Liver (tissue), 9 donors: ENCODE results near the gene RUNX1. TPM values are rescaled to one million over a fixed set of nuclear protein-coding genes. Genes with fewer than 3 reads are reported as not detected.

Experiments used
- DNase-seq: peaks from one replicate; pipeline ENCODE4 v3.0.0-alpha.2; 2017; ENCODE audit warnings: low spot score
- H3K27ac ChIP-seq, 2 donors: one replicate each; pipeline ENCODE4 v1.7.0; 2013; ENCODE audit warnings: inconsistent platforms in 2 of 2, low read length in 2 of 2, control low read depth in 1 of 2, low read depth in 1 of 2, mild to moderate bottlenecking in 1 of 2
- H3K27me3 ChIP-seq, 4 donors: one replicate each; pipeline versions ENCODE4 v1.6.1 to v1.7.0; 2013; ENCODE audit warnings: low read length in 3 of 4, inconsistent platforms in 1 of 4, mild to moderate bottlenecking in 1 of 4, moderate library complexity in 1 of 4; ENCODE audit not compliant: control insufficient read depth in 4 of 4, insufficient read depth in 4 of 4
- H3K36me3 ChIP-seq, 4 donors: one replicate each; pipeline versions ENCODE4 v1.6.1 to v1.7.0; 2013; ENCODE audit warnings: low read length in 3 of 4, mild to moderate bottlenecking in 3 of 4, low read depth in 1 of 4, moderate library complexity in 1 of 4; ENCODE audit not compliant: control insufficient read depth in 4 of 4, insufficient read depth in 3 of 4
- H3K4me1 ChIP-seq, 4 donors: one replicate each; pipeline versions ENCODE4 v1.6.1 to v1.7.0; 2013; ENCODE audit warnings: low read length in 3 of 4, mild to moderate bottlenecking in 3 of 4, moderate library complexity in 1 of 4; ENCODE audit not compliant: control insufficient read depth in 4 of 4, insufficient read depth in 4 of 4
- H3K4me3 ChIP-seq, 3 donors: one replicate each; pipeline versions ENCODE4 v1.6.1 to v1.7.0; 2013; ENCODE audit warnings: low read length in 3 of 3, control low read depth in 1 of 3, low read depth in 1 of 3, mild to moderate bottlenecking in 1 of 3
- H3K9ac ChIP-seq, 2 donors: one replicate each; pipeline ENCODE4 v1.7.0; 2013; ENCODE audit warnings: low read length in 2 of 2, mild to moderate bottlenecking in 2 of 2, moderate library complexity in 2 of 2, control low read depth in 1 of 2, low read depth in 1 of 2
- H3K9me3 ChIP-seq, 4 donors: one replicate each; pipeline versions ENCODE4 v1.6.1 to v1.7.0; 2013; ENCODE audit warnings: low read length in 3 of 4; ENCODE audit not compliant: control insufficient read depth in 4 of 4
- FOXA1 ChIP-seq: IDR thresholded peaks from 2 replicates; pipeline ENCODE4 v1.6.1; 2016; ENCODE audit warnings: antibody characterized with exemption
- FOXA2 ChIP-seq: IDR thresholded peaks from 2 replicates; pipeline ENCODE4 v1.6.1; 2016; ENCODE audit warnings: antibody characterized with exemption
- HNF4A ChIP-seq, 2 donors: conservative IDR thresholded peaks; 2 replicates each; pipeline ENCODE4 v1.6.1; 2016; ENCODE audit warnings: antibody characterized with exemption in 2 of 2, mild to moderate bottlenecking in 2 of 2
- HNF4G ChIP-seq: IDR thresholded peaks from 2 replicates; pipeline ENCODE4 v1.6.1; 2016; ENCODE audit warnings: antibody characterized with exemption
- NR2F2 ChIP-seq: IDR thresholded peaks from 2 replicates; pipeline ENCODE4 v1.6.1; 2016; ENCODE audit warnings: antibody characterized with exemption
- RAD21 ChIP-seq, 2 donors: IDR thresholded peaks; 2 replicates each; pipeline ENCODE4 v1.6.1; 2016; ENCODE audit warnings: antibody characterized with exemption in 2 of 2, mild to moderate bottlenecking in 2 of 2
- RXRA ChIP-seq, 2 donors: IDR thresholded peaks; 2 replicates each; pipeline ENCODE4 v1.6.1; 2017 to 2018; ENCODE audit warnings: antibody characterized with exemption in 2 of 2, mild to moderate bottlenecking in 1 of 2
- SP1 ChIP-seq: IDR thresholded peaks from 2 replicates; pipeline ENCODE4 v1.6.1; 2018; ENCODE audit warnings: antibody characterized with exemption, mild to moderate bottlenecking
- TAF1 ChIP-seq: conservative IDR thresholded peaks from 2 replicates; pipeline ENCODE4 v1.6.1; 2016; ENCODE audit warnings: antibody characterized with exemption, mild to moderate bottlenecking
- WGBS: extraction: QIAGEN DNeasy Blood & Tissue Kit; methylation state at CpG from one replicate; pipeline ENCODE4 v1.1.7; 2013; 5-methylcytosine and 5-hydroxymethylcytosine counted together
- polyA plus RNA-seq, 2 donors: library from polyadenylated mRNA; stranded (reverse) in 1 of 2; unstranded in 1 of 2; fragments of 200-250 nt in 1 of 2; fragments of >200 nt in 1 of 2; fragmentation: Nextera tagmentation in 1 of 2; extraction: Ambion mirVana in 1 of 2; gene quantifications; one replicate each; pipeline versions ENCODE4 v1.2.1 to v1.2.3, GENCODE V29; 2013 to 2015
- total RNA-seq, 2 donors: library from RNA; depleted of rRNA; stranded (reverse); fragments of >200 nt; gene quantifications; one replicate each; pipeline ENCODE4 v1.2.3, GENCODE V29; 2014
- TF ChIP-seq, protein P1 (sequence below): IDR thresholded peaks from 2 replicates; pipeline ENCODE4 v1.6.1; 2016; ENCODE audit warnings: antibody characterized with exemption, mild to moderate bottlenecking
- TF ChIP-seq, protein P2 (sequence below): IDR thresholded peaks from 2 replicates; pipeline ENCODE4 v1.6.1; 2016; ENCODE audit warnings: antibody characterized with exemption
- TF ChIP-seq, protein P3 (sequence below): IDR thresholded peaks from 2 replicates; pipeline ENCODE4 v1.6.1; 2016; ENCODE audit warnings: antibody characterized with exemption
- TF ChIP-seq, protein P4 (sequence below): fragments of 150-350 bp; IDR thresholded peaks from 2 replicates; pipeline ENCODE4 v1.5.1; 2017; ENCODE audit warnings: improper control_type of control experiment, low read depth, low read length; ENCODE audit not compliant: missing input control
- donor health status: healthy.
- donor health status: healthy.
- donor health status: healthy.
- donor health status: healthy.
- donor health status: healthy.

RUNX1 gene
- total and polyA plus RNA-seq, 4 donors = 0.98 to 7.2 (median 3.1) TPM

DNA sequence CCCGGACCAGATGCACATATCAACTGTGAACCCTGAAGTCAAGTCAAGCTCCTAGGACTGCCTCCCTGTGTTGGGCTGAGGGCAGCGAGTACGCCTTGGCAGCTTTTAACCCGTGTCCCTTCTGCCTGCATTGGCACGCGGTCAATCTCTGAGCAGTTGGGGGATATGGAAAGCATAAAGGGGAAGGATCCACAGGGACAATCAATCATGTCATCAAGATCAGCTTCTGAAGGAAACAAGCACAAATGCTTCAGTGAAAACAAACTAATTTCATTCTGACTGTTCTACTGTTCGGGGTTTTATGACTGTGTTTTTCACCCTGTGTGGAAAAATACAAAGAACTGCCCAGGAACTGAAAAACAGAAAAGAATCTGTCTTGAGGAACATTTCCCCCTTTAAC, 106.2 kb downstream of the RUNX1 start:
- no peak overlapping the region for H3K27ac ChIP-seq
- no peaks in the 10 kb centered on the region for H3K36me3 ChIP-seq
- no peak overlapping the region for H3K9ac ChIP-seq
- no peaks in the 10 kb centered on the region for H3K9me3 ChIP-seq
- no peak overlapping the region for H3K4me3 ChIP-seq
- no peaks in the 10 kb centered on the region for H3K27me3 ChIP-seq
- TF ChIP-seq, protein P1, sequence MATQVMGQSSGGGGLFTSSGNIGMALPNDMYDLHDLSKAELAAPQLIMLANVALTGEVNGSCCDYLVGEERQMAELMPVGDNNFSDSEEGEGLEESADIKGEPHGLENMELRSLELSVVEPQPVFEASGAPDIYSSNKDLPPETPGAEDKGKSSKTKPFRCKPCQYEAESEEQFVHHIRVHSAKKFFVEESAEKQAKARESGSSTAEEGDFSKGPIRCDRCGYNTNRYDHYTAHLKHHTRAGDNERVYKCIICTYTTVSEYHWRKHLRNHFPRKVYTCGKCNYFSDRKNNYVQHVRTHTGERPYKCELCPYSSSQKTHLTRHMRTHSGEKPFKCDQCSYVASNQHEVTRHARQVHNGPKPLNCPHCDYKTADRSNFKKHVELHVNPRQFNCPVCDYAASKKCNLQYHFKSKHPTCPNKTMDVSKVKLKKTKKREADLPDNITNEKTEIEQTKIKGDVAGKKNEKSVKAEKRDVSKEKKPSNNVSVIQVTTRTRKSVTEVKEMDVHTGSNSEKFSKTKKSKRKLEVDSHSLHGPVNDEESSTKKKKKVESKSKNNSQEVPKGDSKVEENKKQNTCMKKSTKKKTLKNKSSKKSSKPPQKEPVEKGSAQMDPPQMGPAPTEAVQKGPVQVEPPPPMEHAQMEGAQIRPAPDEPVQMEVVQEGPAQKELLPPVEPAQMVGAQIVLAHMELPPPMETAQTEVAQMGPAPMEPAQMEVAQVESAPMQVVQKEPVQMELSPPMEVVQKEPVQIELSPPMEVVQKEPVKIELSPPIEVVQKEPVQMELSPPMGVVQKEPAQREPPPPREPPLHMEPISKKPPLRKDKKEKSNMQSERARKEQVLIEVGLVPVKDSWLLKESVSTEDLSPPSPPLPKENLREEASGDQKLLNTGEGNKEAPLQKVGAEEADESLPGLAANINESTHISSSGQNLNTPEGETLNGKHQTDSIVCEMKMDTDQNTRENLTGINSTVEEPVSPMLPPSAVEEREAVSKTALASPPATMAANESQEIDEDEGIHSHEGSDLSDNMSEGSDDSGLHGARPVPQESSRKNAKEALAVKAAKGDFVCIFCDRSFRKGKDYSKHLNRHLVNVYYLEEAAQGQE = no peak
- TF ChIP-seq, protein P2, sequence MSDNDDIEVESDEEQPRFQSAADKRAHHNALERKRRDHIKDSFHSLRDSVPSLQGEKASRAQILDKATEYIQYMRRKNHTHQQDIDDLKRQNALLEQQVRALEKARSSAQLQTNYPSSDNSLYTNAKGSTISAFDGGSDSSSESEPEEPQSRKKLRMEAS = no peak
- TF ChIP-seq, protein P3, sequence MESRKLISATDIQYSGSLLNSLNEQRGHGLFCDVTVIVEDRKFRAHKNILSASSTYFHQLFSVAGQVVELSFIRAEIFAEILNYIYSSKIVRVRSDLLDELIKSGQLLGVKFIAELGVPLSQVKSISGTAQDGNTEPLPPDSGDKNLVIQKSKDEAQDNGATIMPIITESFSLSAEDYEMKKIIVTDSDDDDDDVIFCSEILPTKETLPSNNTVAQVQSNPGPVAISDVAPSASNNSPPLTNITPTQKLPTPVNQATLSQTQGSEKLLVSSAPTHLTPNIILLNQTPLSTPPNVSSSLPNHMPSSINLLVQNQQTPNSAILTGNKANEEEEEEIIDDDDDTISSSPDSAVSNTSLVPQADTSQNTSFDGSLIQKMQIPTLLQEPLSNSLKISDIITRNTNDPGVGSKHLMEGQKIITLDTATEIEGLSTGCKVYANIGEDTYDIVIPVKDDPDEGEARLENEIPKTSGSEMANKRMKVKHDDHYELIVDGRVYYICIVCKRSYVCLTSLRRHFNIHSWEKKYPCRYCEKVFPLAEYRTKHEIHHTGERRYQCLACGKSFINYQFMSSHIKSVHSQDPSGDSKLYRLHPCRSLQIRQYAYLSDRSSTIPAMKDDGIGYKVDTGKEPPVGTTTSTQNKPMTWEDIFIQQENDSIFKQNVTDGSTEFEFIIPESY = no peak
- TF ChIP-seq RAD21 (IDR thresholded peaks at IDR 0.05) (no peak), TAF1 (no peak)
- 84% methylated on average over 7 of the region's 7 CpGs for WGBS
- H3K4me1 ChIP-seq = no peaks in the 10 kb centered on the region
- DNase-seq = no peak

DNA sequence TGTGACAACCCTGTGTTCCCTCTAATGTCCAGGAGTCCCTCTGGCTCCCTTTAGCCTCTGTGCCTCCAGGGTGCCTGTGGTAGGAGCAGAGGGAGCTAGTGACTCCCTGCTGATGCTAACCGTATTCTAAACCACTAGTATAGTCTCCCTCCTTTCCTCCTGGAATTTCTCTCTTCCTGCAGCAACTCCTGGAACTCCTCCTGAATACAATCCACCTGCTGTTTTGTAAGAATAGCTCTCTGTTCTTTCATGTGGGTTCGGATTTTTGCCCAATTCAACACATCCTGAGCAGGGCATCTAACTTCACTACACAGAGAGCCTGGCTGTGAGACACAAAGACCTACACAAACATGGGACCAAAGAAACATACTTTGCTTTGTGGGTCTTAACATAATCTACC, 107.9 kb downstream of the RUNX1 start:
- TF ChIP-seq RXRA (IDR thresholded peaks at IDR 0.05) (no peak), FOXA1 (no peak), RAD21 (IDR thresholded peaks at IDR 0.05) (no peak)
- H3K9me3 ChIP-seq = no peaks in the 10 kb centered on the region
- DNase-seq = no peak

DNA sequence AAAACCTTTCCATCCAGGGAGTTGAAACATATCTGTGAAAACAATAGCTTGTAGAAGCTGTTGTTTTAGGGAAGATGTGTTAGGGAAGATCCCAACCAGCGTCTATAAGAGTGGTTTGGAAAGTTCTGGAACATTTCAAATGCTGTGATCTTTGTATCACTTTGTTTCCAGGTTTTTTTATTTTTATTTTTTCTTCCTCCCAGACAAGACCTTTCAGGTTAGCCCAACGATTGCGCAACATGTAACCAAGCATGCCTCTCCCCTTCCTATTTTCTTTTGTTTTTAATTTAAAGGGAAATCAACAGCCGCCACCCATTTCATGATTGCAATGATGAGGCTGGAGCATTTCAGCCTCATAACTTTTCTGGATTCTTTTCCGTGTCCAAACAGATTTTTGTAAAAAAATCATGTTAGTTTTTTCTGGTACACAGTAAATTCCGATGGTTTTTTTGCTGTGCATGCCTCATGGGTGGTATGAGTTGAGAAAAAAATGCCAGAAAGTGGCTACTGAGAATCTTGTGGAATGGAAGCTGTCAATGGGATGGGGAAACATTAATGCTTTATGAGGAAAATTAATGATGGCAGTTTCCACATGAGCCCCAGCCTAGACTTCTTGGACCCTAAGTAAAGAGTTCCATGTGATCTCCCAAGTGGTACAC, 109.3 kb downstream of the RUNX1 start:
- DNase-seq = no peak
- Histone ChIP-seq H3K4me3 (no peak overlapping the region), H3K4me1 (no peaks in the 10 kb centered on the region), H3K27ac (no peak overlapping the region), H3K27me3 (no peaks in the 10 kb centered on the region), H3K9me3 (no peaks in the 10 kb centered on the region), H3K9ac (no peak overlapping the region), H3K36me3 (no peaks in the 10 kb centered on the region)
- WGBS = 81% methylated on average over 6 of the region's 6 CpGs
- TF ChIP-seq FOXA2 = no peak
- TF ChIP-seq HNF4A (conservative IDR thresholded peaks at IDR 0.05) = no peak
- no peak for TF ChIP-seq SP1
- TF ChIP-seq, protein P1 = no peak
- TF ChIP-seq, protein P4, sequence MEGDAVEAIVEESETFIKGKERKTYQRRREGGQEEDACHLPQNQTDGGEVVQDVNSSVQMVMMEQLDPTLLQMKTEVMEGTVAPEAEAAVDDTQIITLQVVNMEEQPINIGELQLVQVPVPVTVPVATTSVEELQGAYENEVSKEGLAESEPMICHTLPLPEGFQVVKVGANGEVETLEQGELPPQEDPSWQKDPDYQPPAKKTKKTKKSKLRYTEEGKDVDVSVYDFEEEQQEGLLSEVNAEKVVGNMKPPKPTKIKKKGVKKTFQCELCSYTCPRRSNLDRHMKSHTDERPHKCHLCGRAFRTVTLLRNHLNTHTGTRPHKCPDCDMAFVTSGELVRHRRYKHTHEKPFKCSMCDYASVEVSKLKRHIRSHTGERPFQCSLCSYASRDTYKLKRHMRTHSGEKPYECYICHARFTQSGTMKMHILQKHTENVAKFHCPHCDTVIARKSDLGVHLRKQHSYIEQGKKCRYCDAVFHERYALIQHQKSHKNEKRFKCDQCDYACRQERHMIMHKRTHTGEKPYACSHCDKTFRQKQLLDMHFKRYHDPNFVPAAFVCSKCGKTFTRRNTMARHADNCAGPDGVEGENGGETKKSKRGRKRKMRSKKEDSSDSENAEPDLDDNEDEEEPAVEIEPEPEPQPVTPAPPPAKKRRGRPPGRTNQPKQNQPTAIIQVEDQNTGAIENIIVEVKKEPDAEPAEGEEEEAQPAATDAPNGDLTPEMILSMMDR = no peak
- TF ChIP-seq RXRA (IDR thresholded peaks at IDR 0.05) = no peak
- TF ChIP-seq, protein P3 = no peak
- no peak for TF ChIP-seq TAF1
- no peak for TF ChIP-seq NR2F2
- TF ChIP-seq HNF4G = no peak
- no peak for TF ChIP-seq RAD21 (IDR thresholded peaks at IDR 0.05)

More for the DNA sequence above, 107.9 kb downstream of the RUNX1 start:
- Histone ChIP-seq H3K4me3 (no peak overlapping the region), H3K4me1 (no peaks in the 10 kb centered on the region), H3K27ac (no peak overlapping the region), H3K9ac (no peak overlapping the region), H3K27me3 (no peaks in the 10 kb centered on the region), H3K36me3 (no peaks in the 10 kb centered on the region)
- 73% methylated on average over 2 of the region's 2 CpGs for WGBS
